HepG2 (cell line): ENCODE data around the gene ZGRF1. TPM values are rescaled to one million over a fixed set of nuclear protein-coding genes. Genes with fewer than 3 reads are reported as not detected.

ENCODE experiments used
- ATAC-seq: fragments of 200-7000 bp; cut with Tn5 transposase; 3 replicates; pipeline ENCODE4 v1.9.1; 2020; ENCODE audit warnings: mild to moderate bottlenecking, moderate library complexity
- BruUV-seq: library from RNA; stranded (reverse); fragments of 400-500 nt; replicated peaks from 2 replicates; lab custom pipeline; 2021; lab: Mats Ljungman, UMichigan
- CTCF ChIA-PET: fragments of 300-600 bp; formaldehyde crosslinking; extraction: SDS; loops from one replicate; lab custom pipeline; 2021; ENCODE audit warnings: low total read pairs, inconsistent platforms, low intra/inter-chr PET ratio; lab: Yijun Ruan, JAX
- POLR2A ChIA-PET: fragments of 350-600 bp; sonication (Branson Sonifier 250); formaldehyde crosslinking; loops from one replicate; lab custom pipeline; 2020; ENCODE audit warnings: antibody characterized with exemption, inconsistent platforms; lab: Yijun Ruan, JAX
- DNase-seq: peaks from one replicate; pipeline ENCODE4 v3.0.0-alpha.2; 2015; ENCODE audit warnings: low spot score
- FAIRE-seq: peaks from 3 replicates; lab custom pipeline; 2011; peaks lifted over from hg19 to GRCh38; lab: Jason Lieb, UNC
- H2AFZ ChIP-seq: one replicate; pipeline ENCODE4 v1.6.1; 2011; ENCODE audit warnings: low read length, inconsistent platforms
- H3K27ac ChIP-seq: fragments of 300-600 bp; 3 replicates; pipeline ENCODE4 v1.8.0; 2011; ENCODE audit warnings: mixed run types, mild to moderate bottlenecking, mixed read lengths, low read length, inconsistent platforms; ENCODE audit not compliant: insufficient read depth; ENCODE audit errors: extremely low read length
- H3K27me3 ChIP-seq, 2 experiments: fragments of 200-600 bp in 1 of 2; 2 replicates in 1 of 2; 3 replicates in 1 of 2; pipeline versions ENCODE4 v1.6.0 to v1.8.0; 2011; ENCODE audit warnings: low read length in 2 of 2, mild to moderate bottlenecking in 2 of 2, moderate library complexity in 2 of 2, inconsistent platforms in 1 of 2; ENCODE audit not compliant: insufficient read depth in 2 of 2, control insufficient read depth in 1 of 2
- H3K36me3 ChIP-seq, 2 experiments: fragments of 200-600 bp in 1 of 2; replicated peaks in 1 of 2; 2 replicates in 1 of 2; 3 replicates in 1 of 2; pipeline versions ENCODE4 v1.5.1 to v1.8.0; 2011; ENCODE audit warnings: low read length in 2 of 2, inconsistent platforms in 1 of 2; ENCODE audit not compliant: insufficient read depth in 2 of 2, control insufficient read depth in 1 of 2
- H3K4me1 ChIP-seq: 2 replicates; pipeline ENCODE4 v1.5.1; 2012; ENCODE audit warnings: low read length, inconsistent platforms; ENCODE audit not compliant: insufficient read depth
- H3K4me2 ChIP-seq: 2 replicates; pipeline ENCODE4 v1.6.0; 2011; ENCODE audit warnings: low read depth, low read length, inconsistent platforms
- H3K4me3 ChIP-seq, 3 experiments: fragments of 200-600 bp in 1 of 3; sonication (generic), shearing (Covaris generic) in 1 of 3; replicated peaks in 1 of 3; 2 replicates each; pipeline ENCODE4 v1.5.1; 2011 to 2016; ENCODE audit warnings: low read length in 3 of 3, inconsistent platforms in 2 of 3, low read depth in 2 of 3, mild to moderate bottlenecking in 2 of 3, control low read depth in 1 of 3, mixed read lengths in 1 of 3; ENCODE audit not compliant: insufficient read depth in 1 of 3
- H3K79me2 ChIP-seq: one replicate; pipeline ENCODE4 v1.6.1; 2011; ENCODE audit warnings: low read length, inconsistent platforms; ENCODE audit not compliant: insufficient read depth
- H3K9ac ChIP-seq: 2 replicates; pipeline ENCODE4 v1.6.0; 2011; ENCODE audit warnings: mild to moderate bottlenecking, low read depth, low read length, inconsistent platforms; ENCODE audit not compliant: insufficient read depth
- H3K9me3 ChIP-seq: 2 replicates; pipeline ENCODE4 v1.5.1; 2012; ENCODE audit warnings: mild to moderate bottlenecking, low read length
- H4K20me1 ChIP-seq: 2 replicates; pipeline ENCODE4 v1.6.0; 2011; ENCODE audit warnings: inconsistent platforms, mild to moderate bottlenecking, low read length, moderate library complexity; ENCODE audit not compliant: insufficient read depth
- AGO2 ChIP-seq: fragments of 200-400 bp; formaldehyde crosslinking; optimal IDR thresholded peaks from 2 replicates; pipeline ENCODE3; 2017; ENCODE audit warnings: mild to moderate bottlenecking, low read depth, low read length, moderate library complexity
- BRD4 ChIP-seq: sonication (generic); formaldehyde crosslinking; IDR thresholded peaks from 2 replicates; pipeline ENCODE4 v1.4.0; 2020; ENCODE audit warnings: missing genetic modification reagents
- CREM ChIP-seq, 2 experiments: sonication (generic) in 1 of 2; formaldehyde crosslinking in 1 of 2; IDR thresholded peaks; 2 replicates each; pipeline versions ENCODE4 v1.4.0 to v1.6.1; 2016 to 2020; ENCODE audit warnings: antibody characterized with exemption in 1 of 2, mild to moderate bottlenecking in 1 of 2, missing genetic modification reagents in 1 of 2
- FOXJ3 ChIP-seq: sonication (generic); formaldehyde crosslinking; IDR thresholded peaks from 2 replicates; pipeline ENCODE4 v1.4.0; 2020; ENCODE audit warnings: missing genetic modification reagents, mild to moderate bottlenecking, borderline replicate concordance
- FOXP1 ChIP-seq, 2 experiments: fragments of 450-650 bp in 1 of 2; IDR thresholded peaks; 2 replicates each; pipeline ENCODE4 v1.6.1; 2017 to 2018; ENCODE audit warnings: antibody characterized with exemption in 1 of 2
- HMG20A ChIP-seq: IDR thresholded peaks from 2 replicates; pipeline ENCODE4 v1.6.1; 2016; ENCODE audit warnings: borderline replicate concordance
- JUN ChIP-seq: sonication (generic); formaldehyde crosslinking; IDR thresholded peaks from 2 replicates; pipeline ENCODE4 v1.4.0; 2020; ENCODE audit warnings: mild to moderate bottlenecking, missing genetic modification reagents
- KDM5B ChIP-seq: sonication (generic); formaldehyde crosslinking; IDR thresholded peaks from 2 replicates; pipeline ENCODE4 v1.4.0; 2020; ENCODE audit warnings: missing genetic modification reagents, mild to moderate bottlenecking, borderline replicate concordance
- SNRNP70 ChIP-seq: fragments of 200-400 bp; formaldehyde crosslinking; IDR thresholded peaks from 2 replicates; pipeline ENCODE4 v1.6.1; 2017; ENCODE audit warnings: mild to moderate bottlenecking, low read depth, low read length, moderate library complexity
- TCF7L2 ChIP-seq: IDR thresholded peaks from 2 replicates; pipeline ENCODE4 v1.6.1; 2011; ENCODE audit warnings: mild to moderate bottlenecking, low read depth, low read length, moderate library complexity
- THAP11 ChIP-seq: IDR thresholded peaks from 2 replicates; pipeline ENCODE4 v1.6.1; 2016; ENCODE audit warnings: missing biosample characterization, missing genetic modification reagents
- ZFP90 ChIP-seq: sonication (generic); formaldehyde crosslinking; IDR thresholded peaks from 2 replicates; pipeline ENCODE4 v1.8.0; 2022; ENCODE audit warnings: missing genetic modification reagents, mild to moderate bottlenecking, inconsistent platforms, borderline replicate concordance
- ZNF672 ChIP-seq: sonication (generic); formaldehyde crosslinking; IDR thresholded peaks from 2 replicates; pipeline ENCODE4 v1.8.1; 2022; ENCODE audit warnings: missing genetic modification reagents
- ZNF773 ChIP-seq: sonication (generic); formaldehyde crosslinking; IDR thresholded peaks from 2 replicates; pipeline ENCODE4 v1.4.0; 2020; ENCODE audit warnings: missing genetic modification reagents, borderline replicate concordance
- ZNF777 ChIP-seq: sonication (generic); formaldehyde crosslinking; IDR thresholded peaks from 2 replicates; pipeline ENCODE4 v1.4.0; 2020; ENCODE audit warnings: missing genetic modification reagents
- ZNF782 ChIP-seq: sonication (generic); formaldehyde crosslinking; IDR thresholded peaks from 2 replicates; pipeline ENCODE4 v1.4.0; 2020; ENCODE audit warnings: missing genetic modification reagents, mild to moderate bottlenecking, borderline replicate concordance
- ZNF83 ChIP-seq: sonication (generic); formaldehyde crosslinking; IDR thresholded peaks from 2 replicates; pipeline ENCODE4 v1.4.0; 2020; ENCODE audit warnings: missing genetic modification reagents, mild to moderate bottlenecking, borderline replicate concordance
- ZNF878 ChIP-seq: sonication (generic); formaldehyde crosslinking; IDR thresholded peaks from 2 replicates; pipeline ENCODE4 v1.8.1; 2023; ENCODE audit warnings: mild to moderate bottlenecking, missing genetic modification reagents, moderate library complexity
- WGBS: methylation state at CpG from one replicate; pipeline ENCODE4 v1.1.6; 2017; ENCODE audit warnings: low lambda C conversion rate; 5-methylcytosine and 5-hydroxymethylcytosine counted together
- in situ Hi-C: cut with HindIII; loops from 2 replicates; pipeline ENCODE4 v1.10.0; 2017; ENCODE audit warnings: low pct_unique_long_range_greater_than_20kb; ENCODE audit not compliant: extremely low pct_ligation_motif_present
- intact Hi-C: fragments of 100-400 bp; cut with micrococcal nuclease; formaldehyde crosslinking; loops from one replicate; pipeline ENCODE4 v1.10.0; 2022; ENCODE audit not compliant: unreplicated experiment
- polyA plus RNA-seq, 8 experiments: library from polyadenylated mRNA; depleted of rRNA in 3 of 8; stranded (reverse) in 7 of 8; unstranded in 1 of 8; fragments of >200 nt; fragmentation: Illumina TruSeq in 4 of 8; extraction: Trizol in 4 of 8; gene quantifications; 2 replicates each; pipeline versions ENCODE4 v1.2.1 to v1.2.3, GENCODE V29; 2011 to 2016; ENCODE audit warnings: low read depth in 4 of 8, missing spikeins in 1 of 8, mixed read lengths in 1 of 8; ENCODE audit not compliant: insufficient read depth in 1 of 8
- total RNA-seq, 5 experiments: library from RNA; depleted of rRNA; stranded (reverse); fragments of >200 nt; fragmentation: Illumina TruSeq; extraction: Trizol; gene quantifications; 2 replicates each; pipeline ENCODE4 v1.2.3, GENCODE V29; 2016; ENCODE audit warnings: low read depth in 1 of 5
- TF ChIP-seq, protein P1 (sequence below): sonication (generic); formaldehyde crosslinking; IDR thresholded peaks from 2 replicates; pipeline ENCODE4 v1.4.0; 2020; ENCODE audit warnings: mild to moderate bottlenecking, low read depth, missing genetic modification reagents

Gene ZGRF1
- total and polyA plus RNA-seq, 2 of the 13 experiments (the other 11 are each of a cell fraction or from before 2014, with no cell fraction given): 8.6 to 15.9 TPM

DNA sequence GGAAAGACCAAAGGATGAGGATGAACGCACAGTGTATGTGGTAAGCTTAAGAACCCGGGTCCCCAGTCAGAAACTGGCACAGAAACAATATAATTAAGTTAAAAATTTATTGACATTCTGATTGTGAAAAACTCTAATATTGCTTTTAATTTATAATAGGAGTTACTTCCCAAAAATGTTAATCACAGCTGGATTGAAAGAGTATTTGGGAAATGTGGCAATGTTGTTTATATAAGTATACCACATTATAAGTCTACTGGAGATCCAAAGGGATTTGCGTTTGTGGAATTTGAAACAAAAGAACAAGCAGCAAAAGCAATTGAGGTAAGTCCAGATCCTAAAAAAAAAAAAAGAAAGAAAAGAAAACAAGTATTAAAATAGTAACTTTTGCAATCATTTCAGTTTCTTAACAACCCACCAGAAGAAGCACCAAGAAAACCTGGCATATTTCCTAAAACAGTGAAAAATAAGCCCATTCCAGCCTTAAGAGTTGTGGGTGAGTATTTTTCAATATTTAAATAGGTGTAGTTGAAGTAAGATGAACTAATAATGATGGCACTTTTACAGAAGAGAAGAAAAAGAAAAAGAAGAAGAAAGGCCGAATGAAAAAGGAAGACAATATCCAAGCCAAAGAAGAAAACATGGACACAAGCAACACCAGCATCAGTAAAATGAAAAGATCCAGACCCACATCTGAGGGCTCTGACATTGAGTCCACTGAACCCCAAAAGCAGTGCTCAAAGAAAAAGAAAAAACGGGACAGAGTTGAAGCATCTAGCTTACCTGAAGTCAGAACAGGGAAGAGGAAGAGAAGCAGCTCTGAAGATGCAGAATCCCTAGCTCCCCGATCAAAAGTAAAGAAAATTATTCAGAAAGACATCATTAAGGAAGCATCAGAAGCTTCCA is 10.2 kb upstream of the ZGRF1 start:
- no peak for TF ChIP-seq FOXP1 (IDR thresholded peaks at IDR 0.05)
- no peak for TF ChIP-seq FOXP1 (CRISPR knock-in tag; IDR thresholded peaks at IDR 0.05)
- TF ChIP-seq SNRNP70: no peak
- TF ChIP-seq TCF7L2: no peak
- TF ChIP-seq AGO2: no peak
- TF ChIP-seq ZNF878 (CRISPR knock-in tag): no peak
- TF ChIP-seq JUN: no peak
- TF ChIP-seq ZNF777: no peak
- TF ChIP-seq ZFP90 (CRISPR knock-in tag): no peak
- no peak for TF ChIP-seq CREM (IDR thresholded peaks at IDR 0.05)
- TF ChIP-seq CREM (CRISPR knock-in tag; IDR thresholded peaks at IDR 0.05): no peak
- TF ChIP-seq BRD4: no peak
- no peak for TF ChIP-seq HMG20A (CRISPR knock-in tag)
- no peak for TF ChIP-seq ZNF782 (CRISPR knock-in tag)
- no peak for TF ChIP-seq ZNF672
- no peak for TF ChIP-seq KDM5B (CRISPR knock-in tag)
- no peak for TF ChIP-seq FOXJ3 (CRISPR knock-in tag)
- TF ChIP-seq, protein P1, sequence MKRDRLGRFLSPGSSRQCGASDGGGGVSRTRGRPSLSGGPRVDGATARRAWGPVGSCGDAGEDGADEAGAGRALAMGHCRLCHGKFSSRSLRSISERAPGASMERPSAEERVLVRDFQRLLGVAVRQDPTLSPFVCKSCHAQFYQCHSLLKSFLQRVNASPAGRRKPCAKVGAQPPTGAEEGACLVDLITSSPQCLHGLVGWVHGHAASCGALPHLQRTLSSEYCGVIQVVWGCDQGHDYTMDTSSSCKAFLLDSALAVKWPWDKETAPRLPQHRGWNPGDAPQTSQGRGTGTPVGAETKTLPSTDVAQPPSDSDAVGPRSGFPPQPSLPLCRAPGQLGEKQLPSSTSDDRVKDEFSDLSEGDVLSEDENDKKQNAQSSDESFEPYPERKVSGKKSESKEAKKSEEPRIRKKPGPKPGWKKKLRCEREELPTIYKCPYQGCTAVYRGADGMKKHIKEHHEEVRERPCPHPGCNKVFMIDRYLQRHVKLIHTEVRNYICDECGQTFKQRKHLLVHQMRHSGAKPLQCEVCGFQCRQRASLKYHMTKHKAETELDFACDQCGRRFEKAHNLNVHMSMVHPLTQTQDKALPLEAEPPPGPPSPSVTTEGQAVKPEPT: no peak
- TF ChIP-seq ZNF83 (CRISPR knock-in tag): no peak
- TF ChIP-seq ZNF773: no peak
- TF ChIP-seq THAP11: no peak
- no peak overlapping the region for H3K27ac ChIP-seq
- peaks cover 10 to 25% of the 10 kb centered on the region in 2 experiments for H3K36me3 ChIP-seq
- ChIA-PET CTCF (no interaction called here), POLR2A (no interaction called here)
- H3K27me3 ChIP-seq: no peaks in the 10 kb centered on the region
- BruUV-seq: TSS peak; percentile 45
- FAIRE-seq (no peak), ATAC-seq (no peak), DNase-seq (no peak)
- no peaks in the 10 kb centered on the region for H3K4me1 ChIP-seq
- no peaks in the 10 kb centered on the region for H4K20me1 ChIP-seq
- H3K4me2 ChIP-seq: no peak overlapping the region
- intact Hi-C loops: no loop called here
- H3K9me3 ChIP-seq: no peaks in the 10 kb centered on the region
- H3K79me2 ChIP-seq: no peaks in the 10 kb centered on the region
- 97% methylated on average over 6 of the region's 6 CpGs for WGBS
- in situ Hi-C loops: no loop called here
- no peak overlapping the region for H3K4me3 ChIP-seq
- H2AFZ ChIP-seq: no peak overlapping the region
- no peak overlapping the region for H3K9ac ChIP-seq
